Fibroblast of lung (primary cell): ENCODE results near the gene CAMK1D. TPM values are rescaled to one million over a fixed set of nuclear protein-coding genes. Genes with fewer than 3 reads are reported as not detected.

Source experiments
- DNase-seq, 2 donors: peaks; one replicate each; pipeline versions ENCODE4 v3.0.0 to v3.0.0-alpha.2; 2010; ENCODE audit warnings: low read depth in 2 of 2
- H2AFZ ChIP-seq: 2 replicates; pipeline ENCODE4 v1.5.1; 2012; ENCODE audit warnings: low read length, control low read depth, inconsistent platforms
- H3K27ac ChIP-seq: 2 replicates; pipeline ENCODE4 v1.5.1; 2011; ENCODE audit warnings: low read length, control low read depth; ENCODE audit not compliant: insufficient read depth
- H3K27me3 ChIP-seq: 2 replicates; pipeline ENCODE4 v1.5.1; 2011; ENCODE audit warnings: mild to moderate bottlenecking, low read length; ENCODE audit not compliant: control insufficient read depth, insufficient read depth
- H3K36me3 ChIP-seq: 2 replicates; pipeline ENCODE4 v1.5.1; 2011; ENCODE audit warnings: low read length; ENCODE audit not compliant: control insufficient read depth, insufficient read depth
- H3K4me1 ChIP-seq: 2 replicates; pipeline ENCODE4 v1.5.1; 2011; ENCODE audit warnings: low read length; ENCODE audit not compliant: control insufficient read depth, insufficient read depth; ENCODE audit errors: extremely low read depth
- H3K4me2 ChIP-seq: 2 replicates; pipeline ENCODE4 v1.5.1; 2011; ENCODE audit warnings: low read length, control low read depth; ENCODE audit not compliant: insufficient read depth; ENCODE audit errors: extremely low read depth
- H3K4me3 ChIP-seq, 4 experiments: fragments of 200-600 bp in 1 of 4; sonication (generic) in 1 of 4; replicated peaks in 1 of 4; 2 replicates each; pipeline ENCODE4 v1.5.1; 2011 to 2016; ENCODE audit warnings: low read length in 4 of 4, low read depth in 3 of 4, mild to moderate bottlenecking in 3 of 4, control low read depth in 2 of 4, inconsistent platforms in 1 of 4, mixed read lengths in 1 of 4; ENCODE audit not compliant: insufficient read depth in 1 of 4; ENCODE audit errors: control extremely low read depth in 1 of 4
- H3K79me2 ChIP-seq: 2 replicates; pipeline ENCODE4 v1.5.1; 2012; ENCODE audit warnings: mild to moderate bottlenecking, low read length, inconsistent platforms; ENCODE audit not compliant: control insufficient read depth, insufficient read depth
- H3K9ac ChIP-seq: 2 replicates; pipeline ENCODE4 v1.5.1; 2011; ENCODE audit warnings: mild to moderate bottlenecking, low read length, control low read depth; ENCODE audit not compliant: insufficient read depth
- H3K9me3 ChIP-seq: 2 replicates; pipeline ENCODE4 v1.5.1; 2012; ENCODE audit warnings: low read depth, low read length; ENCODE audit not compliant: control insufficient read depth, insufficient read depth
- H4K20me1 ChIP-seq: 2 replicates; pipeline ENCODE4 v1.5.1; 2011; ENCODE audit warnings: low read length; ENCODE audit not compliant: control insufficient read depth, insufficient read depth; ENCODE audit errors: extremely low read depth
- CTCF ChIP-seq, 2 donors: IDR thresholded peaks in 1 of 2; conservative IDR thresholded peaks in 1 of 2; 1 replicate in 1 of 2; 2 replicates in 1 of 2; pipeline ENCODE4 v1.5.1; 2011 to 2012; ENCODE audit warnings: low read length in 2 of 2, control low read depth in 1 of 2, inconsistent platforms in 1 of 2, low read depth in 1 of 2, mild to moderate bottlenecking in 1 of 2
- EZH2 ChIP-seq: IDR thresholded peaks from 2 replicates; pipeline ENCODE4 v1.5.1; 2012; ENCODE audit warnings: low read length, control low read depth, mild to moderate bottlenecking; ENCODE audit errors: missing control alignments
- polyA plus RNA-seq, 2 donors: library from polyadenylated mRNA; depleted of rRNA in 1 of 2; stranded (reverse) in 1 of 2; unstranded in 1 of 2; fragments of >200 nt; gene quantifications; 2 replicates each; pipeline ENCODE4 v1.2.1, GENCODE V29; 2011 to 2012; ENCODE audit warnings: missing spikeins in 1 of 2
- total RNA-seq: library from RNA; depleted of rRNA; stranded (reverse); fragments of >200 nt; gene quantifications from 2 replicates; pipeline ENCODE4 v1.2.1, GENCODE V29; 2014

Gene CAMK1D
- total and polyA plus RNA-seq, 2 donors (not counting 1 experiment from before 2014, with no cell fraction given), result 2.3 TPM

GRCh38 chr10:12727832-12728215 lies 378.5 kb downstream of the CAMK1D start:
- Histone ChIP-seq H3K4me2 (no peak overlapping the region), H3K4me1 (no peaks in the 10 kb centered on the region), H2AFZ (no peak overlapping the region), H3K27me3 (no peaks in the 10 kb centered on the region), H3K36me3 (no peaks in the 10 kb centered on the region), H3K9ac (no peak overlapping the region), H3K27ac (no peak overlapping the region), H4K20me1 (no peaks in the 10 kb centered on the region), H3K4me3 (no peak overlapping the region), H3K79me2 (no peaks in the 10 kb centered on the region), H3K9me3 (no peaks in the 10 kb centered on the region)
- DNase-seq, result peak in 1 of 2 donors; percentile 73
- TF ChIP-seq EZH2 (no peak), CTCF (conservative IDR thresholded peaks at IDR 0.05 in 1 of 2, IDR thresholded peaks at IDR 0.05 in 1 of 2; ENCODE audit: low read depth in 1 of 2, low read length in 2 of 2) (no peak)

GRCh38 chr10:12728494-12728893 lies 379.1 kb downstream of the CAMK1D start:
- TF ChIP-seq CTCF (conservative IDR thresholded peaks at IDR 0.05 in 1 of 2, IDR thresholded peaks at IDR 0.05 in 1 of 2; ENCODE audit: low read depth in 1 of 2, low read length in 2 of 2) (no peak), EZH2 (no peak)
- Histone ChIP-seq H2AFZ (no peak overlapping the region), H3K4me2 (no peak overlapping the region), H3K36me3 (no peaks in the 10 kb centered on the region), H3K9ac (no peak overlapping the region), H3K4me3 (no peak overlapping the region), H3K27ac (no peak overlapping the region), H3K9me3 (no peaks in the 10 kb centered on the region), H3K27me3 (no peaks in the 10 kb centered on the region), H3K79me2 (no peaks in the 10 kb centered on the region), H3K4me1 (no peaks in the 10 kb centered on the region), H4K20me1 (no peaks in the 10 kb centered on the region)
- peak in 1 of 2 donors; percentile 70 for DNase-seq

GRCh38 chr10:12729885-12730284 lies 380.5 kb downstream of the CAMK1D start:
- Histone ChIP-seq H4K20me1 (no peaks in the 10 kb centered on the region), H3K4me3 (no peak overlapping the region), H3K27ac (no peak overlapping the region), H3K9me3 (no peaks in the 10 kb centered on the region), H3K36me3 (no peaks in the 10 kb centered on the region), H3K9ac (no peak overlapping the region), H3K79me2 (no peaks in the 10 kb centered on the region), H3K4me2 (no peak overlapping the region), H2AFZ (no peak overlapping the region), H3K4me1 (no peaks in the 10 kb centered on the region), H3K27me3 (no peaks in the 10 kb centered on the region)
- TF ChIP-seq EZH2 (no peak), CTCF (conservative IDR thresholded peaks at IDR 0.05 in 1 of 2, IDR thresholded peaks at IDR 0.05 in 1 of 2; ENCODE audit: low read depth in 1 of 2, low read length in 2 of 2) (peak in 1 of 2 donors; percentile 29)
- no peak for DNase-seq
